GM18505 (cell line): ENCODE data around the gene NOVA2.

ENCODE experiments used
- ATAC-seq: cut with Tn5 transposase; IDR thresholded peaks from one replicate; pipeline ENCODE4 v1.9.1; 2021; ENCODE audit not compliant: unreplicated experiment
- POLR2A ChIP-seq: IDR thresholded peaks from 4 replicates; pipeline ENCODE4 v1.6.1; 2011; ENCODE audit warnings: borderline replicate concordance; ENCODE audit not compliant: insufficient read depth, insufficient read length; ENCODE audit errors: extremely low read depth

Gene NOVA2

DNA sequence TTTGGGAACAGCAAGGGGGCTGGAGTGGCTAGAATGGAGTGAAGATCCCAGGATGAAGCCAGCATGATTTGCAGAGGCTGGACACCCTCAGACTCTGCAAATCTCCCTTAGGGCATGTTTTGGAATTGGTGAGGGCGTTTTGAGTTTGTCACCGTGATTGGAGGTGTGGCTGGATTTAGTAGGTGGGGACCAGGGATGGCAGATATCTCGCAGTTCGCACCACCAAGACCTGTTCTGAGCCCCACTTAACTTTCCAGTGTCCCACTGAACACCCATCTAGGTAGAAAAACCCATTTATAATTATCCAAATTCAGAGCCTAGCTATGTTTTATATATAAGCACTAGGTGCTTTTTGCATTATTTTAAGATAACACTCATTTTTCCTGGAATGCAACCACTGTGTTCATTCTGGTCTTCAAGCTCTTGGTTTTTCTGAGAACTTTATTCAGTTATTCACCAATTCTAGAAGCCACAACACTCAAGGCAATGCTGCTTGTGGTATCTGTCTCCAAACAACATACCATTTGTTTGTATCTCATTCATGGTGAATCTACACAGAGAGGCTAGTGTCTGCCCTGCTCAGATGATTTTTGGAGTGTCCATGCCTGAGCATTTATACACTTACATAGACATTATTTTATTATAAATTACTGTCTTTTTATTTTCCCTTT is 56.1 kb downstream of the NOVA2 start:
- no peak for TF ChIP-seq POLR2A
- ATAC-seq = no peak

DNA sequence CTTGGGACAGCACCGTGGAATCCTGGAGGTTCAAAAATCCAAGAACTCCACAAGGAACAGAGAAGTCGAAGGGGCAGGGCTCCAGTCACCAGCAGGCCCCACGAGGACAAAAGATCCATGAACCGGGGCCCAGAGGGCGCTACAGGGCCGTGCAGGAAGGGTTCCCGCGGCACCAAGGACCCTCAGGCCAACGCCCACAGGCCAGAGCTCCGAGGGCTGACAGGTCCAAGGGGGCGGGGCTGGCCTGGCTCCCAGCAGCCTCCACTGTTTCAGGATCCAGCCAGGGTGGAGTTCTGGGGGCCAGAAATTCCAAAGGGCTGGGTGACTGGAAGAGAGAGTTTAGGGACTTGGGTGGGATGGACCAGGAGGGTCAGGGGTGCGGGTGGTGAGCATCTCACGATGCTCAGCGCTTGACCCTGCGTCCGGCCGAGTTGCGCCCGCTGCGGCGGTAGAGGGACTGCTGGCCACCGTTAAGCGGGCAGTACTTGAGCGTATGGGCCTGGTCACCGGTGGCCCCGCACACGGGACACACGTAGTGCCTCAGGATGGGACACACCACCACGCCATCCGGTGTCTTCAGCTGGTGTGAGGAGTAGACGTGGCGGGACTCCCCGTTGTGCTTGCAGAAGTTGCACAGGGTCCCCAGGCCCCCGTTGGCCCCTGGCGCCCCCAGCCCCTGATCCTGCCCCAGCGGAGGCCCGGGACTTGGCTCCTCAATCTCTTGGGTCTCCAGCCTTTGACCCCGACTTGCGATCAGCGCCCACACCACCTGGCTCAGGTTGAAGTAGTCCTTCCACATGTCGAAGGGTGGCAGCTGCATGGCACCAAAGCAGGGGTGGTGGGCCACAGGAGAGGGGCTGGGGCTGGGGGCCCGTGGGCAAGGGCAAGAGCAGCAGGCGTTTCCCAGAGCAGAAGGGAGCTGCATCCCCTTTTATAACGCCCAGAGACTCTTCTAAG is 59.5 kb downstream of the NOVA2 start, which contains the start of gene NANOS2:
NANOS2 (minus strand) TSS at position 905 of the 957 bp plus-strand sequence; CDS start at position 820, 85 bp downstream.
- ATAC-seq = no peak
- TF ChIP-seq POLR2A = no peak

DNA sequence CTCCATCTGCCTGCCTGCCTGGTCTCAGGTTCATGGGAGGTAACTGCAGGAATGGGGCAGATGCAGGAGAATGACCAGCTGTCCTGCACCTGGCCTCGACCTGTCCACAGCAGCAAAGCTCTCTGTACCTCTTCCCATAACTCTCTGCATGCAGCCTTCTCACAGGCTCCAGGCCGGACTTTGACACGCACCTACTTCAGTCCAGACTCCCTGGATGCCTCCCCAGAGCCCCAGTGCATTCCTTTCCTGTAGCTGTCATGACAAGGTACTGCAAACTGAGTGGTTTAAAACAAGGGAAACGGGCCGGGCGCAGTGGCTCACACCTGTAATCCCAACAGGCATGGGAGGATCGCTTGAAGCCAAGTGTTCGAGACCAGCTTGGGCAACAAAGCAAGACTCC is 62.4 kb downstream of the NOVA2 start:
- no peak for TF ChIP-seq POLR2A
- no peak for ATAC-seq

DNA sequence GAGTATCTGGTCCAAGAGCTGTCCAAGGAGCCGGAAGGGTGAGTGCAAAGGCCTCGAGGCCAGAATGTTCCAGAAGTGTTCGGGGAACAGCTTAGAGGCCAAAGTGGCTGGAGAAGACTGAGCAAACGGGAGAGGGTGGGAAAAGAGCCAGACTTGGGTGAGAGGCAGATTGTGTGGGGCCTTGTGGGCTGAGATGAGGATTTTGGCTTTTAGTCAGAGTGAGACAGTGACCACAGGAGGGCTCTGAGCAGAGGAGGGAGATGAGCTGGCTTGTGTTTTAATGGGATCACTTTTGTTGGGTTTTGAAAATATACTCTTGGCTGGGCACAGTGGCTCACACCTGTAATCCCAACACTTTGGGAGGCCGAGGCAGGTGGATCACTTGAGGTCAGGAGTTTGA is 64.7 kb downstream of the NOVA2 start:
- no peak for TF ChIP-seq POLR2A
- ATAC-seq = no peak

DNA sequence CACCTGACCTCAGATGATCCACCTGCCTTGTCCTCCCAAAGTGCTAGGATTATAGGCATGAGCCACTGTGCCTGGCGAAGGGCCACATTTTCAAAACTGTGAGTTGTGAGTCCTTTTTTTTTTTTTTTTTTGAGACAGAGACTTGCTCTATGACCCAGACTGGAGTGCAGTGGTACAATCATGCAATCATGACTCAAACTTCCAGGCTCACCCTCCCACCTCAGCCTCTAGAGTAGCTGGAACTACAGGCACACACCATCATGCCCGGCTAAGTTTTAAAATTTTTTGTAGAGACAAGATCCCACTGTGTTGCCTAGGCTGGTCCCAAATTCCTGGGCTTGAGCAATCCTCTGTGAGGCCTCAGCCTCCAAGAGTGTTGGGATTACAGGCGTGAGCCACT is 67.4 kb downstream of the NOVA2 start:
- TF ChIP-seq POLR2A = no peak

DNA sequence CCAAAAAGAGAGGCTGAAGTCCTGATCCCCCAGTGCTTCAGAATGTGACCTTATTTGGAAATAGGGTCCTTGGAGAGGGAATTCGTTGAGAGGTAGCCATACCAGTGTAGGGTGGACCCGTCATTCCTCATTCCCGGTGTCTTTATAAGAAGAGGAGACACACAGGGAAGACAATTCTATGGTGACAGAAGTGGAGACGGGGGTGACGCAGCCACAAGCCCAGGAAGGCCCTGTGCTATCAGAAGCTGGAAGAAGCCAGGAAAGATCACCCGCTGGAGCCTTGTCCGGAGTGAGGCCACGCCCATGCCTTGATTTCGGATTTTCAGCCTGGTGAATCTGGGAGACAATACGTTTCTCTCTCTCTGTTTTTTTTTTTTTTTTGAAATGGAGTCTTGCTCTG is 68.7 kb downstream of the NOVA2 start:
- no peak for ATAC-seq
- TF ChIP-seq POLR2A = no peak

More for the DNA sequence above, 67.4 kb downstream of the NOVA2 start:
- ATAC-seq = no peak

DNA sequence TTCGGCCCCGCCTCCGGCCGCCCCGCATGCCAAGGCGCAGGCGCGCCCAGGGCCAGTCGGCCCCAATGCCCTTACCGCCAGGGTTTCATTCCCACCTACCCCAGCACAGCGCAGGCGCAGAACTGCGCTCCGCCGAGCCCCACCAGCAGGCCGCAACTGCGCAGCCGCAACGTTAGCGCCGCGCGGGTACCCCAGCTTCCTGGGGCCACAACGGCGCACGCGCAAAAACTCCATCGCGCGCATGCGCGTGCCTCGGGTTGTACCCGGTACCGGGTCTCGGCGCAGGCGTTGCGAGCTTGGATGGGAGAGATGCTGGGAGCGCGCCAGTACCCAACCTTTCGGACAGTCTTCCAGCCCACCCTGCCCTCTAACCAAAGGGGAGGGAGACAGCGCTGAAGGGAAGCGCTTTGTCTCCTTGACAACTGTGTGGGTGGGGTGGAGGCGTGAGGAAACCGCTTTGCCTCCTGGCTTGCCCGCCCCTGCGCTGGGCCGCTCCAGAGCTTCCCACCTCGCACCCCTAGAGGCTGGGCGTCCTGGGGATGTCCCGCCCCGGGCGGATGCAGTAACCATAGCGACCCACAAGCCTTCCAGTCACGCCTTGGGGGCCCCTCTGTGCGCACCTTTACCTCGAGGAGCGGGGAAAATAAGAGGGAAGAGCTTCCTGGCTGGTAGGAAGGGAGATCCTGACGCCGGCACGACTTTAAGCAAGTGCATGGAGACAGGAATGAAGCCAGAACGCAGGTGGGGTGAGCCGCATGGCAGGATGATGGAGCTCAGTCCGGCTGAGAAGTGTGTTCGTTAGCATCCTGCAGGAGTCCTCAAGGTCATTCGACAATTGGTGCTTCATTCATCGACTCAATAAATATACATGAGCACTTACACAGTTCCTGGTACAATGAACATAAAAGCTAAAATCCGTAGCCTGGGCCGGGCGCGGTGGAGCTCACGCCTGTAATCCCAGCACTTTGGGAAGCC is 70.7 kb downstream of the NOVA2 start:
- peak; percentile 84 for ATAC-seq
- peak; percentile 89 for TF ChIP-seq POLR2A

DNA sequence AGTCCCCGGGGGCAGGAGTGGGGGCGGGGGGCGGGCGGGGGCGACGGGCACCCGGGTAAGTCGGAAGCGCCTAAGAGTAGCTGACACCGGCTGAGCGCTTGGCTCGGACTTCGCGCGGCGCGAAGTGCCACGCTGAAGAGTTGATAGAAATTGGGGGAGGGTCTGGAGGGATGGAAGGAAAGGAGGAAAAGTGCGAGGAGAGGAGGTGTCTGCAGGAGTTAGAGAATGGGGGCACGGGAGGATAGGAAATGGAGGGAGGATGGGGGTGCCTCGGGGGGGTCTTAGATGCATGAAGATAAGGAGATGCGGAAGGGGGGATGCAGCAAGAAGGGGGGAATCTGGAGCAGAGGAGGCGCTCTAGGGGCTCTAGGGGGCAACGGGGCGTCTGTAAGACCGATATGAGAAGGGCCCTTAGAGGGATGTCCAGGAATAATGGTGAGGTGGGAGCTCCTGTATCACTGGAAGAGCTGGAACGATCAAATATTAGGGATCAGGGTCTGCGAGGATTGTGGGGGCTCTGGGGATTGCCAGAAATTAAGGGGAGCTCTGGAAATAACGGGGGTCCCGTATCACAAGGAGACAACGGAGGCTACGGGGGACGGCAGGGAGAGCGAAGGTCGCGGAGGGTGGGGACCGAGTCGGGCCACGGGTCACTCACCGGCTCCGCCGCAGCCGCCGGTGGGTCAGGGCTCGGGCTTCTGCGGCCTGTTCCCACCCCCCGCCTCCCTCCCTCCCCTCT is 71.6 kb downstream of the NOVA2 start, which contains the start of gene MYPOP:
MYPOP (minus strand) TSS at position 702 of the 739 bp plus-strand sequence. CDS start 840 bp downstream, outside the sequence.
- no peak for ATAC-seq
- TF ChIP-seq POLR2A = no peak

DNA sequence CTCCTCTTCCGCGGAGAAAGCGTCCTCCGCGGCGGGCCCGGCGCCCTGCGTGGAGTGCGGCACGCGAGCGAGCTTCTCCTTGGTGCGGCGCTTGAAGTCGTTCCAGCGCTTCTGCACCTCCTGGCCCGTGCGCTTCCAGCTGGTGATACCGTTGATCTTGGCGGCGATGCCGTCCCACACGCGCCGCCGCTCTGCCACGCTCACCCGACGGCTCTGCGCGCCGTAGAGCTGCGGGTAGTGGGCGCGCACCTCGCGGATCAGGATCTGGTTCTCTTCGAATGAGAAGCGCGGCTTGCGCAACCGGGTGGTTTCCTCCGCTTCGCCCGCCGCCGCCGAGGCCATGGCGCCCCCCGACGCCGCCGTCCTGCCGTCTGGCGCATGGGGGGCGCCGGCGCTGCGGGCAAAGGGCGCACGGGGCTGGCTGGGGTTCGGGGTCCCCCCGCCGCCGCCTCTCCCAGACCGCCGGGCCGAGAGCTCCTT is 72.2 kb downstream of the NOVA2 start:
- TF ChIP-seq POLR2A = no peak
- no peak for ATAC-seq

DNA sequence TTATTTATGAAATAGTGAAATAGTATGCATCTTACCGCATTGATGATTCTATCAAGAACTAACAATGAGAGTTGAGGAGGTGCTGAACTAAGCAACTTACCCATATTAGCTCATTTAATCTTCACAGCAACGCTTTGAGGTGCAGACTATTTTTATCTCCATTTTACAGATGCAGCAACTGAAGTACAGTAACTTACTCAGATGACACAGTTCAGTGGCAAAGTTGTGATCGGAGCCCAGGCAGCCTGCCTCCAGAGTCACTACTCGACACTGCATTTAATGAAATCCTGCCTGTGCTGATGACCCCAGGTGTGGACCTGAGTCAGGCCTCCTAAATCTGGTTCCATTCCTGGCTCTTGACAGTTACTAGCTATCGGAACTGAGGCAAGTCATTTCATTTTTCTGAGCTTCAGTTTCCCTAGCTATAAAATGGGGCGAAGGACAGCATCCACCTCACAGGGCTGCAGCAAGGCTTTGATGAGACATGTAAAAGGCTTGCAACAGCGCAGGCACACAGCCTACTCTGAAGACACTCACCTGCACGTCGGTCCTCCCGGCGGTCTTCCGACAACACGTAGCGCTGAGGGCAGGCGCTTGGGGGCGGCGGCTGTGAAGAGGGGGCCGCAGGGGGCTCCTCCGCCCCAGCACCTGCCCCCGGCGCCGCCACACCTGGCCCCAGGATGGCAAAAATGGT is 72.8 kb downstream of the NOVA2 start:
- no peak for ATAC-seq
- no peak for TF ChIP-seq POLR2A

DNA sequence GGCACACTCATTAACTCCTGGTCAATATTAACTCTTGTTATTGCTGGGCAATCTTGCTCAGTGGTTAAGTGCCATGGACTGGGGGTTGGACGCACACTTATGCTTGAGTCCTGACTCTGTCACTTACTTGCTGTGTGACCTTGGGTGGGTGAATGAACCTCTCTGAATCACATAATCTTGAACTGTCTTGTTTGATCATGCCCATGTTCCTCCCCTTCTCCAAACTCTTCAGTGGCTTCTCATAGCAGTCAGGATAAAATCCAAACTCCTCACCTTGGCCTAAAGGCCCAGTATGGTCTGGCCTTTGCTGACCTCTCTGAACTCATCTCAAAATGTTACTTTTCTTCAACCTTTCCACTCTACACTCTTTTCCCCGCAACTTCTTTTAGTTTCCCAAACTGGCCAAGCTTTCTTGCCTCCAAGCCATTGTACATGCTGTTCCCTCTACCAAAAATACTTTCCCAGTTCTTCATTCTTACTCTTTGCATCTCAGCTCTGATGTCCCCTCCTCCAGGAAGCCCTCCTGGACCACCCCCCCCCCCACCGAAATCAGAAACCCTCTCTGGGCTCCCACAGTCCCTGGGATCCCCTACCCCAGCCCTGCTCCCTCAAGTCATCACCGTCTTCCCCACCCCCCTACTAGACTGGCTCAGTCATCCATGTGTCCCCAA is 73.6 kb downstream of the NOVA2 start:
- no peak for ATAC-seq
- TF ChIP-seq POLR2A = no peak
